Liver (tissue), 9 donors: Measurements from ENCODE around the gene PKD1L1. TPM values are rescaled to one million over a fixed set of nuclear protein-coding genes. Genes with fewer than 3 reads are reported as not detected.

Experiments
- DNase-seq: peaks from one replicate; pipeline ENCODE4 v3.0.0-alpha.2; 2017; ENCODE audit warnings: low spot score
- H3K27ac ChIP-seq, 2 donors: one replicate each; pipeline ENCODE4 v1.7.0; 2013; ENCODE audit warnings: inconsistent platforms in 2 of 2, low read length in 2 of 2, control low read depth in 1 of 2, low read depth in 1 of 2, mild to moderate bottlenecking in 1 of 2
- H3K27me3 ChIP-seq, 4 donors: one replicate each; pipeline versions ENCODE4 v1.6.1 to v1.7.0; 2013; ENCODE audit warnings: low read length in 3 of 4, inconsistent platforms in 1 of 4, mild to moderate bottlenecking in 1 of 4, moderate library complexity in 1 of 4; ENCODE audit not compliant: control insufficient read depth in 4 of 4, insufficient read depth in 4 of 4
- H3K36me3 ChIP-seq, 4 donors: one replicate each; pipeline versions ENCODE4 v1.6.1 to v1.7.0; 2013; ENCODE audit warnings: low read length in 3 of 4, mild to moderate bottlenecking in 3 of 4, low read depth in 1 of 4, moderate library complexity in 1 of 4; ENCODE audit not compliant: control insufficient read depth in 4 of 4, insufficient read depth in 3 of 4
- H3K4me1 ChIP-seq, 4 donors: one replicate each; pipeline versions ENCODE4 v1.6.1 to v1.7.0; 2013; ENCODE audit warnings: low read length in 3 of 4, mild to moderate bottlenecking in 3 of 4, moderate library complexity in 1 of 4; ENCODE audit not compliant: control insufficient read depth in 4 of 4, insufficient read depth in 4 of 4
- H3K4me3 ChIP-seq, 3 donors: one replicate each; pipeline versions ENCODE4 v1.6.1 to v1.7.0; 2013; ENCODE audit warnings: low read length in 3 of 3, control low read depth in 1 of 3, low read depth in 1 of 3, mild to moderate bottlenecking in 1 of 3
- H3K9ac ChIP-seq, 2 donors: one replicate each; pipeline ENCODE4 v1.7.0; 2013; ENCODE audit warnings: low read length in 2 of 2, mild to moderate bottlenecking in 2 of 2, moderate library complexity in 2 of 2, control low read depth in 1 of 2, low read depth in 1 of 2
- H3K9me3 ChIP-seq, 4 donors: one replicate each; pipeline versions ENCODE4 v1.6.1 to v1.7.0; 2013; ENCODE audit warnings: low read length in 3 of 4; ENCODE audit not compliant: control insufficient read depth in 4 of 4
- ATF3 ChIP-seq: IDR thresholded peaks from 2 replicates; pipeline ENCODE4 v1.6.1; 2016; ENCODE audit warnings: antibody characterized with exemption
- CTCF ChIP-seq: fragments of 150-350 bp; IDR thresholded peaks from 2 replicates; pipeline ENCODE4 v1.5.1; 2017; ENCODE audit warnings: improper control_type of control experiment, low read depth, low read length; ENCODE audit not compliant: missing input control
- EGR1 ChIP-seq, 2 donors: IDR thresholded peaks; 2 replicates each; pipeline ENCODE4 v1.6.1; 2016 to 2018; ENCODE audit warnings: antibody characterized with exemption in 2 of 2, low read depth in 2 of 2
- FOXA1 ChIP-seq: IDR thresholded peaks from 2 replicates; pipeline ENCODE4 v1.6.1; 2016; ENCODE audit warnings: antibody characterized with exemption
- FOXA2 ChIP-seq: IDR thresholded peaks from 2 replicates; pipeline ENCODE4 v1.6.1; 2016; ENCODE audit warnings: antibody characterized with exemption
- GABPA ChIP-seq, 2 donors: IDR thresholded peaks in 1 of 2; conservative IDR thresholded peaks in 1 of 2; 2 replicates each; pipeline ENCODE4 v1.6.1; 2016; ENCODE audit warnings: antibody characterized with exemption in 2 of 2, mild to moderate bottlenecking in 1 of 2, moderate library complexity in 1 of 2
- HNF4A ChIP-seq, 2 donors: conservative IDR thresholded peaks; 2 replicates each; pipeline ENCODE4 v1.6.1; 2016; ENCODE audit warnings: antibody characterized with exemption in 2 of 2, mild to moderate bottlenecking in 2 of 2
- HNF4G ChIP-seq: IDR thresholded peaks from 2 replicates; pipeline ENCODE4 v1.6.1; 2016; ENCODE audit warnings: antibody characterized with exemption
- JUND ChIP-seq, 2 donors: IDR thresholded peaks; 2 replicates each; pipeline ENCODE4 v1.6.1; 2016; ENCODE audit warnings: antibody characterized with exemption in 2 of 2
- MAX ChIP-seq: IDR thresholded peaks from 2 replicates; pipeline ENCODE4 v1.6.1; 2016; ENCODE audit warnings: antibody characterized with exemption
- NR2F2 ChIP-seq: IDR thresholded peaks from 2 replicates; pipeline ENCODE4 v1.6.1; 2016; ENCODE audit warnings: antibody characterized with exemption
- RAD21 ChIP-seq, 2 donors: IDR thresholded peaks; 2 replicates each; pipeline ENCODE4 v1.6.1; 2016; ENCODE audit warnings: antibody characterized with exemption in 2 of 2, mild to moderate bottlenecking in 2 of 2
- REST ChIP-seq: IDR thresholded peaks from 2 replicates; pipeline ENCODE4 v1.6.1; 2016; ENCODE audit warnings: antibody characterized with exemption, mild to moderate bottlenecking
- RXRA ChIP-seq, 2 donors: IDR thresholded peaks; 2 replicates each; pipeline ENCODE4 v1.6.1; 2017 to 2018; ENCODE audit warnings: antibody characterized with exemption in 2 of 2, mild to moderate bottlenecking in 1 of 2
- SP1 ChIP-seq: IDR thresholded peaks from 2 replicates; pipeline ENCODE4 v1.6.1; 2018; ENCODE audit warnings: antibody characterized with exemption, mild to moderate bottlenecking
- TAF1 ChIP-seq: conservative IDR thresholded peaks from 2 replicates; pipeline ENCODE4 v1.6.1; 2016; ENCODE audit warnings: antibody characterized with exemption, mild to moderate bottlenecking
- YY1 ChIP-seq: IDR thresholded peaks from 2 replicates; pipeline ENCODE4 v1.6.1; 2016; ENCODE audit warnings: antibody characterized with exemption, mild to moderate bottlenecking
- ZBTB33 ChIP-seq: IDR thresholded peaks from 2 replicates; pipeline ENCODE4 v1.6.1; 2016; ENCODE audit warnings: antibody characterized with exemption
- WGBS: extraction: QIAGEN DNeasy Blood & Tissue Kit; methylation state at CpG from one replicate; pipeline ENCODE4 v1.1.7; 2013; 5-methylcytosine and 5-hydroxymethylcytosine counted together
- polyA plus RNA-seq, 2 donors: library from polyadenylated mRNA; stranded (reverse) in 1 of 2; unstranded in 1 of 2; fragments of 200-250 nt in 1 of 2; fragments of >200 nt in 1 of 2; fragmentation: Nextera tagmentation in 1 of 2; extraction: Ambion mirVana in 1 of 2; gene quantifications; one replicate each; pipeline versions ENCODE4 v1.2.1 to v1.2.3, GENCODE V29; 2013 to 2015
- total RNA-seq, 2 donors: library from RNA; depleted of rRNA; stranded (reverse); fragments of >200 nt; gene quantifications; one replicate each; pipeline ENCODE4 v1.2.3, GENCODE V29; 2014
- donor health status: healthy.
- donor health status: healthy.
- donor health status: healthy.
- donor health status: healthy.
- donor health status: healthy.

Gene PKD1L1
- total and polyA plus RNA-seq, 4 donors, result 0.08 to 0.25 (median 0.11) TPM

GRCh38 chr7:47747160-47747559 is 201.1 kb downstream of the PKD1L1 start (continued):
- TF ChIP-seq CTCF (no peak), HNF4G (no peak), HNF4A (conservative IDR thresholded peaks at IDR 0.05) (no peak), RAD21 (IDR thresholded peaks at IDR 0.05) (no peak)

- Histone ChIP-seq H3K36me3 (no peaks in the 10 kb centered on the region), H3K9ac (no peak overlapping the region), H3K4me1 (no peaks in the 10 kb centered on the region), H3K9me3 (no peaks in the 10 kb centered on the region), H3K27me3 (no peaks in the 10 kb centered on the region), H3K4me3 (no peak overlapping the region), H3K27ac (no peak overlapping the region)
- 74% methylated on average over 4 of the region's 4 CpGs for WGBS
- TF ChIP-seq HNF4G (no peak), NR2F2 (no peak), FOXA2 (no peak), RAD21 (IDR thresholded peaks at IDR 0.05) (no peak), ZBTB33 (no peak), YY1 (no peak), TAF1 (no peak)
- no peak for DNase-seq
Observed at GRCh38 chr7:47746468-47746867, 201.8 kb downstream of the PKD1L1 start.

- H3K27ac ChIP-seq, result no peak overlapping the region
- WGBS, result 96% methylated on average over 8 of the region's 8 CpGs
Observed at GRCh38 chr7:47744883-47745282, 203.4 kb downstream of the PKD1L1 start.

More at GRCh38 chr7:47744883-47745282, 203.4 kb downstream of the PKD1L1 start:
- H3K4me1 ChIP-seq, result no peaks in the 10 kb centered on the region
- no peaks in the 10 kb centered on the region for H3K9me3 ChIP-seq
- H3K9ac ChIP-seq, result no peak overlapping the region
- no peak overlapping the region for H3K4me3 ChIP-seq
- H3K27me3 ChIP-seq, result no peaks in the 10 kb centered on the region
- no peaks in the 10 kb centered on the region for H3K36me3 ChIP-seq
- no peak for TF ChIP-seq ATF3
- TF ChIP-seq JUND (IDR thresholded peaks at IDR 0.05), result no peak
- no peak for TF ChIP-seq CTCF
- TF ChIP-seq TAF1, result no peak
- no peak for TF ChIP-seq FOXA2
- no peak for TF ChIP-seq MAX
- TF ChIP-seq ZBTB33, result no peak
- TF ChIP-seq RXRA (IDR thresholded peaks at IDR 0.05), result no peak
- TF ChIP-seq RAD21 (IDR thresholded peaks at IDR 0.05), result no peak
- TF ChIP-seq HNF4A (conservative IDR thresholded peaks at IDR 0.05), result no peak
- no peak for TF ChIP-seq YY1
- TF ChIP-seq REST, result no peak
- TF ChIP-seq HNF4G, result no peak
- TF ChIP-seq SP1, result no peak
- no peak for TF ChIP-seq NR2F2
- TF ChIP-seq EGR1 (IDR thresholded peaks at IDR 0.05; ENCODE audit: low read depth in 2 of 2), result no peak
- TF ChIP-seq GABPA (IDR thresholded peaks at IDR 0.05 in 1 of 2, conservative IDR thresholded peaks at IDR 0.05 in 1 of 2), result no peak
- no peak for TF ChIP-seq FOXA1
- DNase-seq, result no peak
